Thyroid gland (tissue), 4 donors: ENCODE data around the gene MEOX1. TPM values are rescaled to one million over a fixed set of nuclear protein-coding genes. Genes with fewer than 3 reads are reported as not detected.

Experiments
- DNase-seq, 2 donors: peaks; one replicate each; pipeline ENCODE4 v3.0.0-alpha.2; 2019
- H3K27ac ChIP-seq, 3 donors: fragments of 200-600 bp; sonication (generic); 1 replicate in 2 of 3; 2 replicates in 1 of 3; pipeline ENCODE4 v1.5.1; 2016 to 2019; ENCODE audit warnings: mild to moderate bottlenecking in 1 of 3, moderate library complexity in 1 of 3
- H3K27me3 ChIP-seq: fragments of 200-600 bp; sonication (generic); one replicate; pipeline ENCODE4 v1.5.1; 2019
- H3K36me3 ChIP-seq, 2 donors: fragments of 200-600 bp; sonication (generic); one replicate each; pipeline ENCODE4 v1.5.1; 2016 to 2019
- H3K4me1 ChIP-seq, 2 donors: fragments of 200-600 bp; sonication (generic); one replicate each; pipeline ENCODE4 v1.5.1; 2017 to 2019
- H3K4me3 ChIP-seq, 3 donors: fragments of 200-600 bp; sonication (generic); replicated peaks in 1 of 3; 1 replicate in 2 of 3; 2 replicates in 1 of 3; pipeline ENCODE4 v1.5.1; 2016; ENCODE audit warnings: mild to moderate bottlenecking in 1 of 3
- H3K9me3 ChIP-seq: fragments of 200-600 bp; sonication (generic); one replicate; pipeline ENCODE4 v1.5.1; 2017
- CTCF ChIP-seq, 6 experiments: fragments of 200-600 bp in 3 of 6; fragments of 450-650 bp in 3 of 6; sonication (generic) in 3 of 6; IDR thresholded peaks; one replicate each; pipeline ENCODE4 v1.5.1; 2016 to 2019; ENCODE audit warnings: antibody characterized with exemption in 6 of 6, mild to moderate bottlenecking in 2 of 6, inconsistent platforms in 1 of 6, moderate library complexity in 1 of 6
- POLR2A ChIP-seq, 2 donors: fragments of 450-650 bp; IDR thresholded peaks; one replicate each; pipeline ENCODE4 v1.6.1; 2017; ENCODE audit warnings: antibody characterized with exemption in 2 of 2, mild to moderate bottlenecking in 2 of 2, moderate library complexity in 1 of 2
- WGBS, 2 donors: methylation state at CpG; one replicate each; pipeline ENCODE4 v1.1.5; 2017; 5-methylcytosine and 5-hydroxymethylcytosine counted together
- intact Hi-C: fragments of 100-400 bp; cut with DNase I; formaldehyde crosslinking; loops from one replicate; pipeline ENCODE4 v1.15.1; 2023
- total RNA-seq, 4 donors: library from RNA; depleted of rRNA; stranded (reverse); fragments of >200 nt; gene quantifications; one replicate each; pipeline ENCODE4 v1.2.3, GENCODE V29; 2016

The MEOX1 gene
- total RNA-seq, 4 donors from 2014 or later, result 1.1 to 1.9 (median 1.4) TPM; not detected in 1

- peaks cover 2 to 9% of the 10 kb centered on the region in 2 donors for H3K4me1 ChIP-seq
- no peaks in the 10 kb centered on the region for H3K9me3 ChIP-seq
- H3K36me3 ChIP-seq, result no peaks in the 10 kb centered on the region
- no peak for DNase-seq
- intact Hi-C loops, result no loop called here
- WGBS, 2 donors, result 93 to 94% methylated on average over 3 of the region's 3 CpGs
- no peak overlapping the region for H3K4me3 ChIP-seq
- no peak overlapping the region for H3K27ac ChIP-seq
- TF ChIP-seq POLR2A (IDR thresholded peaks at IDR 0.05) (no peak), CTCF (IDR thresholded peaks at IDR 0.05) (no peak)
- no peaks in the 10 kb centered on the region for H3K27me3 ChIP-seq
Measured at GRCh38 chr17:43626023-43626422, 35.7 kb downstream of the MEOX1 start.

GRCh38 chr17:43625606-43626005 lies 36.1 kb downstream of the MEOX1 start:
- H3K9me3 ChIP-seq, result no peaks in the 10 kb centered on the region
- intact Hi-C loops, result no loop called here
- H3K36me3 ChIP-seq, result no peaks in the 10 kb centered on the region
- H3K27ac ChIP-seq, result no peak overlapping the region
- H3K4me3 ChIP-seq, result no peak overlapping the region
- no peaks in the 10 kb centered on the region for H3K27me3 ChIP-seq
- no peak for DNase-seq
- TF ChIP-seq CTCF (IDR thresholded peaks at IDR 0.05) (no peak), POLR2A (IDR thresholded peaks at IDR 0.05) (no peak)
- H3K4me1 ChIP-seq, result peaks cover 2 to 9% of the 10 kb centered on the region in 2 donors

- TF ChIP-seq CTCF (IDR thresholded peaks at IDR 0.05) (no peak), POLR2A (IDR thresholded peaks at IDR 0.05) (no peak)
- Histone ChIP-seq H3K4me1 (no peaks in the 10 kb centered on the region), H3K27me3 (no peaks in the 10 kb centered on the region), H3K9me3 (no peaks in the 10 kb centered on the region), H3K27ac (no peak overlapping the region), H3K36me3 (no peaks in the 10 kb centered on the region), H3K4me3 (no peak overlapping the region)
- DNase-seq, result no peak
- 46 to 53% methylated on average over 2 of the region's 2 CpGs for WGBS, 2 donors
- intact Hi-C loops, result no loop called here
Measured at GRCh38 chr17:43620581-43620980, 41.1 kb downstream of the MEOX1 start.

GRCh38 chr17:43620147-43620546 lies 41.6 kb downstream of the MEOX1 start:
- 92 to 93% methylated on average over 9 of the region's 9 CpGs for WGBS, 2 donors
- H3K27me3 ChIP-seq, result no peaks in the 10 kb centered on the region
- H3K27ac ChIP-seq, result no peak overlapping the region
- no peak for DNase-seq
- intact Hi-C loops, result no loop called here
- no peak overlapping the region for H3K4me3 ChIP-seq
- no peaks in the 10 kb centered on the region for H3K4me1 ChIP-seq
- H3K9me3 ChIP-seq, result no peaks in the 10 kb centered on the region
- TF ChIP-seq POLR2A (IDR thresholded peaks at IDR 0.05), result no peak
- no peaks in the 10 kb centered on the region for H3K36me3 ChIP-seq

- intact Hi-C loops, result no loop called here
- Histone ChIP-seq H3K9me3 (no peaks in the 10 kb centered on the region), H3K4me3 (no peak overlapping the region), H3K4me1 (no peaks in the 10 kb centered on the region), H3K36me3 (no peaks in the 10 kb centered on the region), H3K27me3 (no peaks in the 10 kb centered on the region), H3K27ac (no peak overlapping the region)
- WGBS, 2 donors, result 71 to 73% methylated on average over 5 of the region's 5 CpGs
- TF ChIP-seq POLR2A (IDR thresholded peaks at IDR 0.05) (no peak), CTCF (IDR thresholded peaks at IDR 0.05) (no peak)
- no peak for DNase-seq
Measured at GRCh38 chr17:43619705-43620104, 42.0 kb downstream of the MEOX1 start.

GRCh38 chr17:43618276-43618675 lies 43.4 kb downstream of the MEOX1 start:
- Histone ChIP-seq H3K27ac (no peak overlapping the region), H3K4me1 (no peaks in the 10 kb centered on the region), H3K4me3 (no peak overlapping the region), H3K36me3 (no peaks in the 10 kb centered on the region), H3K9me3 (no peaks in the 10 kb centered on the region), H3K27me3 (no peaks in the 10 kb centered on the region)
- TF ChIP-seq POLR2A (IDR thresholded peaks at IDR 0.05), result no peak
- no peak for TF ChIP-seq CTCF (IDR thresholded peaks at IDR 0.05)
- no peak for DNase-seq
- 79 to 82% methylated on average over 8 of the region's 8 CpGs for whole genome bisulfite sequencing, 2 donors
- intact Hi-C loops, result no loop called here
